Measurements from ENCODE around the gene ZNF827.

- no peak for TF ChIP-seq CTCF (IDR thresholded peaks at IDR 0.05)
- no peak for TF ChIP-seq POLR2A (IDR thresholded peaks at IDR 0.05)
Measured at GRCh38 chr4:145976680-145977079, 38.1 kb upstream of the ZNF827 start.

All from lower leg skin (tissue), 3 donors.